SK-N-SH (cell line): ENCODE measurements around the gene NGLY1.

Experiments used
- CHD2 ChIP-seq: fragments of 150-350 bp; IDR thresholded peaks from 2 replicates; pipeline ENCODE4 v1.6.1; 2018; ENCODE audit warnings: low read length; ENCODE audit not compliant: partially characterized antibody
- ELF1 ChIP-seq: IDR thresholded peaks from 2 replicates; pipeline ENCODE4 v1.4.0; 2012
- EP300 ChIP-seq, 2 experiments: IDR thresholded peaks; 2 replicates each; pipeline versions ENCODE4 v1.4.0 to v1.6.1; 2012; ENCODE audit warnings: borderline replicate concordance in 1 of 2, low read depth in 1 of 2, low read length in 1 of 2
- EZH2phosphoT487 ChIP-seq: fragments of 200-600 bp; sonication (generic); IDR thresholded peaks from 2 replicates; pipeline ENCODE4 v1.6.1; 2017; ENCODE audit warnings: low read depth, mixed run types, mild to moderate bottlenecking, antibody characterized with exemption, moderate library complexity, borderline replicate concordance
- GABPA ChIP-seq: IDR thresholded peaks from 2 replicates; pipeline ENCODE4 v1.4.0; 2012; ENCODE audit warnings: low read depth, mild to moderate bottlenecking
- JUND ChIP-seq: IDR thresholded peaks from 2 replicates; pipeline ENCODE4 v1.4.0; 2012
- MEF2A ChIP-seq: IDR thresholded peaks from 2 replicates; pipeline ENCODE4 v1.4.0; 2012; ENCODE audit warnings: low read depth, borderline replicate concordance
- NRF1 ChIP-seq: IDR thresholded peaks from 2 replicates; pipeline ENCODE4 v1.6.1; 2012; ENCODE audit warnings: low read depth, mild to moderate bottlenecking, low read length
- POLR2AphosphoS5 ChIP-seq: IDR thresholded peaks from 2 replicates; pipeline ENCODE4 v1.6.1; 2012; ENCODE audit warnings: low read depth, low read length
- RXRA ChIP-seq: IDR thresholded peaks from 2 replicates; pipeline ENCODE4 v1.4.0; 2012; ENCODE audit warnings: low read depth, mild to moderate bottlenecking, borderline replicate concordance
- SIN3A ChIP-seq: IDR thresholded peaks from 2 replicates; pipeline ENCODE4 v1.6.1; 2012; ENCODE audit warnings: low read depth, mild to moderate bottlenecking, low read length, moderate library complexity, borderline replicate concordance
- TF ChIP-seq, protein P1 (sequence below): fragments of 200-600 bp; sonication (generic); IDR thresholded peaks from 2 replicates; pipeline ENCODE4 v1.6.1; 2017; ENCODE audit warnings: antibody characterized with exemption, mild to moderate bottlenecking, moderate library complexity
- TF ChIP-seq, protein P2 (sequence below): IDR thresholded peaks from 2 replicates; pipeline ENCODE4 v1.4.0; 2012; ENCODE audit warnings: low read depth
- TF ChIP-seq, protein P3 (sequence below): fragments of 150-350 bp; IDR thresholded peaks from 2 replicates; pipeline ENCODE4 v1.6.1; 2016; ENCODE audit warnings: mild to moderate bottlenecking, low read depth, low read length

DNA sequence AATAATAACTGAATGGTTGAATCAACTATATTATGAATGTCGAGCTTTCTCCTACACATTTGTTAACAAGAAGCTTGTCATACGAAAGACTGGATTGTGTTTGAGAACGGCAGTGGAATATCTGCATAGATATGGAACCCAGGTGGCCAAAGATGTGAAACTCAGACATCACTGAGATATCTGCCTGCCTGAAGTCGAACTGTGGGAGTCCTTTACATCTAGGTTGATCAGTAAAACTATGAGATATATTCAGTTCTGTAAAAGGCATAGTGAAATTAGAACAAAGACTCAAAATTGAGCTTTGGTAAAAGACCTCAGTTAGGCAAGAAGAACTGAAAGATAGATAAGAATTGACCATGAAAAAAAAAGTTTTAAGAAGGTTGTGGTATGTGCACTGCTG lies 77.0 kb downstream of the NGLY1 start:
- no peak for TF ChIP-seq JUND
- no peak for TF ChIP-seq RXRA
- no peak for TF ChIP-seq EP300 (IDR thresholded peaks at IDR 0.05; ENCODE audit: borderline replicate concordance in 1 of 2, low read depth in 1 of 2, low read length in 1 of 2)
- TF ChIP-seq, protein P1, sequence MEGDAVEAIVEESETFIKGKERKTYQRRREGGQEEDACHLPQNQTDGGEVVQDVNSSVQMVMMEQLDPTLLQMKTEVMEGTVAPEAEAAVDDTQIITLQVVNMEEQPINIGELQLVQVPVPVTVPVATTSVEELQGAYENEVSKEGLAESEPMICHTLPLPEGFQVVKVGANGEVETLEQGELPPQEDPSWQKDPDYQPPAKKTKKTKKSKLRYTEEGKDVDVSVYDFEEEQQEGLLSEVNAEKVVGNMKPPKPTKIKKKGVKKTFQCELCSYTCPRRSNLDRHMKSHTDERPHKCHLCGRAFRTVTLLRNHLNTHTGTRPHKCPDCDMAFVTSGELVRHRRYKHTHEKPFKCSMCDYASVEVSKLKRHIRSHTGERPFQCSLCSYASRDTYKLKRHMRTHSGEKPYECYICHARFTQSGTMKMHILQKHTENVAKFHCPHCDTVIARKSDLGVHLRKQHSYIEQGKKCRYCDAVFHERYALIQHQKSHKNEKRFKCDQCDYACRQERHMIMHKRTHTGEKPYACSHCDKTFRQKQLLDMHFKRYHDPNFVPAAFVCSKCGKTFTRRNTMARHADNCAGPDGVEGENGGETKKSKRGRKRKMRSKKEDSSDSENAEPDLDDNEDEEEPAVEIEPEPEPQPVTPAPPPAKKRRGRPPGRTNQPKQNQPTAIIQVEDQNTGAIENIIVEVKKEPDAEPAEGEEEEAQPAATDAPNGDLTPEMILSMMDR = no peak
- no peak for TF ChIP-seq POLR2AphosphoS5
- TF ChIP-seq EZH2phosphoT487 = no peak
- TF ChIP-seq ELF1 = no peak
- no peak for TF ChIP-seq SIN3A
- no peak for TF ChIP-seq NRF1
- TF ChIP-seq, protein P2, sequence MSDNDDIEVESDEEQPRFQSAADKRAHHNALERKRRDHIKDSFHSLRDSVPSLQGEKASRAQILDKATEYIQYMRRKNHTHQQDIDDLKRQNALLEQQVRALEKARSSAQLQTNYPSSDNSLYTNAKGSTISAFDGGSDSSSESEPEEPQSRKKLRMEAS = no peak
- TF ChIP-seq, protein P3, sequence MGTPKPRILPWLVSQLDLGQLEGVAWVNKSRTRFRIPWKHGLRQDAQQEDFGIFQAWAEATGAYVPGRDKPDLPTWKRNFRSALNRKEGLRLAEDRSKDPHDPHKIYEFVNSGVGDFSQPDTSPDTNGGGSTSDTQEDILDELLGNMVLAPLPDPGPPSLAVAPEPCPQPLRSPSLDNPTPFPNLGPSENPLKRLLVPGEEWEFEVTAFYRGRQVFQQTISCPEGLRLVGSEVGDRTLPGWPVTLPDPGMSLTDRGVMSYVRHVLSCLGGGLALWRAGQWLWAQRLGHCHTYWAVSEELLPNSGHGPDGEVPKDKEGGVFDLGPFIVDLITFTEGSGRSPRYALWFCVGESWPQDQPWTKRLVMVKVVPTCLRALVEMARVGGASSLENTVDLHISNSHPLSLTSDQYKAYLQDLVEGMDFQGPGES = no peak
- TF ChIP-seq MEF2A = no peak
- TF ChIP-seq CHD2 = no peak
- no peak for TF ChIP-seq GABPA
